IMR-90 (cell line): ENCODE results near the gene IL19. TPM values are rescaled to one million over a fixed set of nuclear protein-coding genes. Genes with fewer than 3 reads are reported as not detected.

Experiments
- ATAC-seq: fragments of 200-7000 bp; cut with Tn5 transposase; 2 replicates; pipeline ENCODE4 v1.9.1; 2020; ENCODE audit warnings: low read depth, mild to moderate bottlenecking, moderate library complexity
- BruUV-seq: library from RNA; stranded (reverse); fragments of 400-500 nt; replicated peaks from 2 replicates; lab custom pipeline; 2021; lab: Mats Ljungman, UMichigan
- CTCF ChIA-PET: fragments of 300-600 bp; formaldehyde crosslinking; extraction: SDS; loops from one replicate; lab custom pipeline; 2021; ENCODE audit warnings: antibody characterized with exemption; lab: Yijun Ruan, JAX
- POLR2A ChIA-PET: fragments of 300-600 bp; sonication (Branson Sonifier 250); formaldehyde crosslinking; loops from one replicate; lab custom pipeline; 2022; ENCODE audit warnings: antibody characterized with exemption; ENCODE audit not compliant: unreplicated experiment; lab: Charles Lee
- DNase-seq: peaks from one replicate; pipeline ENCODE4 v3.0.0; 2013
- H2AFZ ChIP-seq: replicated peaks from 2 replicates; pipeline ENCODE3; 2013; ENCODE audit warnings: low read length, mild to moderate bottlenecking; ENCODE audit not compliant: poor library complexity
- H2AK5ac ChIP-seq: 2 replicates; pipeline ENCODE4 v1.6.1; 2013; ENCODE audit warnings: low read depth, low read length, inconsistent platforms
- H2AK9ac ChIP-seq: replicated peaks from 2 replicates; pipeline ENCODE3; 2013; ENCODE audit warnings: mild to moderate bottlenecking, low read depth, low read length, moderate library complexity; ENCODE audit not compliant: poor library complexity
- H2BK120ac ChIP-seq: 2 replicates; pipeline ENCODE4 v1.6.1; 2013; ENCODE audit warnings: low read depth, low read length, inconsistent platforms
- H2BK15ac ChIP-seq: 3 replicates; pipeline ENCODE4 v1.6.1; 2013; ENCODE audit warnings: low read depth, low read length, inconsistent platforms
- H2BK20ac ChIP-seq: 2 replicates; pipeline ENCODE4 v1.6.1; 2013; ENCODE audit warnings: low read depth, mild to moderate bottlenecking, inconsistent platforms, low read length, moderate library complexity
- H2BK5ac ChIP-seq: 2 replicates; pipeline ENCODE4 v1.6.1; 2013; ENCODE audit warnings: mild to moderate bottlenecking, low read depth, low read length, inconsistent platforms; ENCODE audit not compliant: poor library complexity, severe bottlenecking
- H3K14ac ChIP-seq: replicated peaks from 2 replicates; pipeline ENCODE4 v1.6.1; 2013; ENCODE audit warnings: low read depth, low read length, inconsistent platforms
- H3K18ac ChIP-seq: 2 replicates; pipeline ENCODE4 v1.6.1; 2013; ENCODE audit warnings: low read depth, low read length, control low read depth
- H3K23ac ChIP-seq: 2 replicates; pipeline ENCODE4 v1.6.1; 2013; ENCODE audit warnings: low read depth, low read length, inconsistent platforms
- H3K27ac ChIP-seq: 2 replicates; pipeline ENCODE4 v1.5.1; 2013; ENCODE audit warnings: mild to moderate bottlenecking, control low read depth, low read length; ENCODE audit not compliant: insufficient read depth
- H3K27me3 ChIP-seq: 2 replicates; pipeline ENCODE4 v1.6.1; 2013; ENCODE audit warnings: low read length; ENCODE audit not compliant: control insufficient read depth, insufficient read depth
- H3K36me3 ChIP-seq: 2 replicates; pipeline ENCODE4 v1.6.1; 2013; ENCODE audit warnings: low read length, mixed read lengths; ENCODE audit not compliant: control insufficient read depth, insufficient read depth
- H3K4ac ChIP-seq: 2 replicates; pipeline ENCODE4 v1.6.1; 2013; ENCODE audit warnings: low read depth, low read length, inconsistent platforms
- H3K4me1 ChIP-seq: 2 replicates; pipeline ENCODE4 v1.6.1; 2013; ENCODE audit warnings: low read length, mixed read lengths; ENCODE audit not compliant: control insufficient read depth, insufficient read depth
- H3K4me2 ChIP-seq: 2 replicates; pipeline ENCODE4 v1.6.1; 2013; ENCODE audit warnings: low read depth, mild to moderate bottlenecking, control low read depth, low read length, moderate library complexity
- H3K4me3 ChIP-seq: 2 replicates; pipeline ENCODE4 v1.5.1; 2013; ENCODE audit warnings: low read depth, mild to moderate bottlenecking, control low read depth, low read length, moderate library complexity; ENCODE audit not compliant: insufficient read depth
- H3K56ac ChIP-seq: 2 replicates; pipeline ENCODE4 v1.6.1; 2013; ENCODE audit warnings: low read length, inconsistent platforms; ENCODE audit not compliant: insufficient read depth; ENCODE audit errors: extremely low read depth
- H3K79me1 ChIP-seq, 2 experiments: 2 replicates each; pipeline ENCODE4 v1.6.1; 2013; ENCODE audit warnings: low read length in 2 of 2, inconsistent platforms in 1 of 2, low read depth in 1 of 2
- H3K9ac ChIP-seq: 2 replicates; pipeline ENCODE4 v1.6.1; 2013; ENCODE audit warnings: low read depth, low read length, control low read depth
- H3K9me1 ChIP-seq: 2 replicates; pipeline ENCODE4 v1.6.1; 2013; ENCODE audit warnings: low read length, inconsistent platforms; ENCODE audit not compliant: insufficient read depth
- H3K9me3 ChIP-seq: 2 replicates; pipeline ENCODE4 v1.6.1; 2013; ENCODE audit warnings: low read length; ENCODE audit not compliant: control insufficient read depth, insufficient read depth
- H4K20me1 ChIP-seq: 2 replicates; pipeline ENCODE4 v1.6.1; 2013; ENCODE audit warnings: low read length, inconsistent platforms; ENCODE audit not compliant: insufficient read depth
- H4K5ac ChIP-seq: 2 replicates; pipeline ENCODE4 v1.6.1; 2013; ENCODE audit warnings: mild to moderate bottlenecking, low read depth, low read length, control low read depth
- H4K8ac ChIP-seq, 2 experiments: 2 replicates each; pipeline ENCODE4 v1.6.1; 2013; ENCODE audit warnings: low read depth in 2 of 2, low read length in 2 of 2, control low read depth in 1 of 2, inconsistent platforms in 1 of 2
- H4K91ac ChIP-seq: 2 replicates; pipeline ENCODE4 v1.6.1; 2013; ENCODE audit warnings: low read depth, low read length, inconsistent platforms; ENCODE audit not compliant: insufficient read depth
- BHLHE40 ChIP-seq: fragments of 150-350 bp; IDR thresholded peaks from 2 replicates; pipeline ENCODE4 v1.6.1; 2016; ENCODE audit warnings: mild to moderate bottlenecking, low read depth, low read length
- CEBPB ChIP-seq: IDR thresholded peaks from 2 replicates; pipeline ENCODE4 v1.6.1; 2012; ENCODE audit warnings: low read depth, low read length, improper control_type of control experiment
- FOS ChIP-seq: fragments of 150-350 bp; IDR thresholded peaks from 2 replicates; pipeline ENCODE4 v1.6.1; 2016; ENCODE audit warnings: low read depth, low read length
- MAFK ChIP-seq: IDR thresholded peaks from 2 replicates; pipeline ENCODE4 v1.6.1; 2012; ENCODE audit warnings: low read depth, low read length, improper control_type of control experiment
- MAZ ChIP-seq: IDR thresholded peaks from 2 replicates; pipeline ENCODE4 v1.6.1; 2012; ENCODE audit warnings: low read depth, mild to moderate bottlenecking, low read length, improper control_type of control experiment, moderate library complexity, borderline replicate concordance
- WGBS, 2 experiments: methylation state at CpG; one replicate each; pipeline versions ENCODE4 v1.1.5 to v1.1.7; 2013; ENCODE audit warnings: missing lambda C conversion rate in 2 of 2; ENCODE audit not compliant: insufficient read length in 1 of 2; ENCODE audit errors: extremely low coverage in 2 of 2; 5-methylcytosine and 5-hydroxymethylcytosine counted together
- dilution Hi-C: fragments of 300-500 bp; cut with HindIII; formaldehyde crosslinking; loops from one replicate; pipeline ENCODE4 v1.14.3; 2018; ENCODE audit warnings: low sequenced_read_pairs; ENCODE audit not compliant: unreplicated experiment
- in situ Hi-C: fragments of 300-500 bp; cut with MboI; formaldehyde crosslinking; loops from 3 replicates; pipeline ENCODE4 v1.14.3; 2019; ENCODE audit warnings: low sequenced_read_pairs, inconsistent platforms, mixed read lengths
- intact Hi-C: fragments of 100-400 bp; cut with micrococcal nuclease; formaldehyde crosslinking; loops from 2 replicates; pipeline ENCODE4 v1.10.0; 2022
- polyA plus RNA-seq, 3 experiments: library from polyadenylated mRNA; depleted of rRNA; stranded (reverse); fragments of >200 nt; gene quantifications; 2 replicates each; pipeline ENCODE4 v1.2.3, GENCODE V29; 2012; ENCODE audit warnings: low replicate concordance in 1 of 3
- total RNA-seq: library from RNA; depleted of rRNA; stranded (reverse); fragments of >200 nt; gene quantifications from 2 replicates; pipeline ENCODE4 v1.2.3, GENCODE V29; 2012

Gene IL19
- total and polyA plus RNA-seq, 2 of the 4 experiments (the other 2 are of a cell fraction): not detected

- Histone ChIP-seq H3K14ac (peak overlapping the region; percentile 58), H3K9ac (no peak overlapping the region), H2AFZ (peak overlapping the region; percentile 27), H4K8ac (peak overlapping the region in 1 of 2 experiments; percentile 14; a peak in 1 of 4 replicates), H2BK20ac (peak overlapping the region; percentile 20; the same call in 1 of the 2 replicates), H3K36me3 (peaks cover 6% of the 10 kb centered on the region; the same call in 1 of the 2 replicates), H3K56ac (no peak overlapping the region), H3K23ac (peak overlapping the region; percentile 70), H4K5ac (peak overlapping the region; percentile 28; the same call in 1 of the 2 replicates), H3K9me1 (peaks cover 44% of the 10 kb centered on the region), H4K20me1 (peaks cover 95% of the 10 kb centered on the region), H3K4me1 (peaks cover 22% of the 10 kb centered on the region), H3K4me2 (peak overlapping the region; percentile 42), H3K27ac (peak overlapping the region; percentile 61), H3K27me3 (no peaks in the 10 kb centered on the region), H3K18ac (peak overlapping the region; percentile 32; the same call in 1 of the 2 replicates), H3K4me3 (no peak overlapping the region), H2BK120ac (0 out of 2 replicates have a peak overlapping the region, but pooled peaks have one; percentile 10), H3K4ac (peak overlapping the region; percentile 27), H2BK15ac (no peak overlapping the region), H3K9me3 (no peaks in the 10 kb centered on the region), H2AK5ac (peak overlapping the region; percentile 75), H2BK5ac (peak overlapping the region; percentile 69), H4K91ac (peak overlapping the region; percentile 24; the same call in 1 of the 2 replicates), H3K79me1 (peaks cover 35 to 90% of the 10 kb centered on the region in 2 experiments), H2AK9ac (peak overlapping the region; percentile 73)
- 100% methylated on average over 2 of the region's 12 CpGs; no CpG with 5 or more reads in 1 of the 2 experiments for WGBS, 2 experiments
- DNase-seq (peak; percentile 86), ATAC-seq (peak; percentile 53)
- in situ Hi-C loops (no loop called here), dilution Hi-C loops (no loop called here), intact Hi-C loops (loop anchor here (2.0 to 5.0 kb wide), 2 partner anchors 37 to 49 kb away; no protein-coding TSS in a partner anchor)
- POLR2A ChIA-PET: no interaction called here
- TF ChIP-seq MAFK (no peak), FOS (peak; percentile 60), MAZ (0 out of 2 replicates have a peak, but pooled peaks have one; percentile 24), BHLHE40 (peak; percentile 39; the same call in 1 of the 2 replicates), CEBPB (peak; percentile 90)
- CTCF ChIA-PET: no interaction called here
- no TSS peak for BruUV-seq
Observed at GRCh38 chr1:206723805-206724472, 46.6 kb upstream of the IL19 start.
